Tibial nerve (tissue), 4 donors: ENCODE data around the gene GRM1. TPM values are rescaled to one million over a fixed set of nuclear protein-coding genes. Genes with fewer than 3 reads are reported as not detected.

Source experiments
- DNase-seq, 2 donors: peaks; one replicate each; pipeline ENCODE4 v3.0.0-alpha.2; 2019; ENCODE audit warnings: low spot score in 2 of 2
- H3K27ac ChIP-seq, 4 donors: fragments of 200-600 bp; sonication (generic) in 3 of 4; one replicate each; pipeline ENCODE4 v1.5.1; 2017 to 2019; ENCODE audit warnings: mild to moderate bottlenecking in 1 of 4
- H3K27me3 ChIP-seq, 2 donors: fragments of 200-600 bp; sonication (generic) in 1 of 2; one replicate each; pipeline versions ENCODE4 v1.5.1 to v1.6.0; 2017 to 2019
- H3K36me3 ChIP-seq, 3 donors: fragments of 200-600 bp; sonication (generic); one replicate each; pipeline ENCODE4 v1.5.1; 2018 to 2019
- H3K4me1 ChIP-seq, 4 donors: fragments of 200-600 bp; sonication (generic) in 3 of 4; one replicate each; pipeline ENCODE4 v1.5.1; 2017 to 2019
- H3K4me3 ChIP-seq, 4 donors: fragments of 200-600 bp; sonication (generic) in 3 of 4; one replicate each; pipeline ENCODE4 v1.5.1; 2017 to 2019; ENCODE audit warnings: mild to moderate bottlenecking in 1 of 4, moderate library complexity in 1 of 4
- H3K9me3 ChIP-seq, 4 donors: fragments of 200-600 bp; sonication (generic) in 3 of 4; one replicate each; pipeline ENCODE4 v1.5.1; 2017 to 2019
- EP300 ChIP-seq, 2 donors: sonication (generic); formaldehyde crosslinking; IDR thresholded peaks; one replicate each; pipeline ENCODE4 v1.6.1; 2017; ENCODE audit warnings: antibody characterized with exemption in 2 of 2, mild to moderate bottlenecking in 1 of 2
- POLR2A ChIP-seq, 2 donors: fragments of 450-650 bp; IDR thresholded peaks; one replicate each; pipeline ENCODE4 v1.6.1; 2017; ENCODE audit warnings: antibody characterized with exemption in 2 of 2, mild to moderate bottlenecking in 2 of 2, moderate library complexity in 2 of 2
- WGBS, 2 donors: methylation state at CpG; one replicate each; pipeline ENCODE4 v1.1.5; 2018; 5-methylcytosine and 5-hydroxymethylcytosine counted together
- total RNA-seq, 4 donors: library from RNA; depleted of rRNA; stranded (reverse); fragments of >200 nt; gene quantifications; one replicate each; pipeline ENCODE4 v1.1.0, GENCODE V29; 2016
- TF ChIP-seq, protein P1 (sequence below), 5 experiments: fragments of 200-600 bp in 3 of 5; fragments of 450-650 bp in 2 of 5; sonication (generic) in 3 of 5; IDR thresholded peaks; one replicate each; pipeline ENCODE4 v1.5.1; 2016 to 2019; ENCODE audit warnings: antibody characterized with exemption in 5 of 5, mild to moderate bottlenecking in 3 of 5, moderate library complexity in 2 of 5

GRM1 gene
- total RNA-seq, 4 donors from 2014 or later, result 0.30 to 0.63 (median 0.44) TPM; not detected in 1

DNA sequence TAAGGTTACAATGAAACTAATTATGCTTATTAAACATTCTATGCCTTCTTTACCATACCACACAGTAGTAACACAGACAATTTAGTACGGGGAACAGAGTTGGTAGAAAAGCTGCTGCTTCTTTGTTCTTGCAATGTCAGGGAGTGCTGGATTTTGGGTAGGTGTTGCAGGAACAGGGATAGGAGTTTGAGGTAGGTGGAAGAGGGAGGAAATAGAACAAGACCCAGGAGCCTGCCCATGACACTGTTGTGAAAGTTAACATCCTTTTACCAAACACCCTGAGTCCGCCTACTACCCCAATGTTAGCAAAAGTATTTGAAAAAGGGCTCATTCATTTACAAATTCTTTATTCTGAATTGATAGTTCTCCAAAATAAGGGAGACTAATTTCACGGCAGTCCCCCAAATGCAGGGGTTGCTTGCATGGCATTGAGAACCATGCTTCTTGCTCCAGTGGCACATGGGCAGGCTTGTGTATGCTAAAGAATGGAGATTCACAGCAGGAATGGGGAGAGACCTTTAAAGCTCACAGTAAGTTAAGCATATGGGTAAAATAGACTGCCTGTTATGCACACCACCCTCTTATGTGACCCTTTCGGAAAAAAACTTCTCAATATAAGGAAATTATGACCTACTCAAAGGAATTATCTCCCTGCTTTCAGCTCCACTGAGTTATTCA, 181.7 kb downstream of the GRM1 start:
- TF ChIP-seq, protein P1, sequence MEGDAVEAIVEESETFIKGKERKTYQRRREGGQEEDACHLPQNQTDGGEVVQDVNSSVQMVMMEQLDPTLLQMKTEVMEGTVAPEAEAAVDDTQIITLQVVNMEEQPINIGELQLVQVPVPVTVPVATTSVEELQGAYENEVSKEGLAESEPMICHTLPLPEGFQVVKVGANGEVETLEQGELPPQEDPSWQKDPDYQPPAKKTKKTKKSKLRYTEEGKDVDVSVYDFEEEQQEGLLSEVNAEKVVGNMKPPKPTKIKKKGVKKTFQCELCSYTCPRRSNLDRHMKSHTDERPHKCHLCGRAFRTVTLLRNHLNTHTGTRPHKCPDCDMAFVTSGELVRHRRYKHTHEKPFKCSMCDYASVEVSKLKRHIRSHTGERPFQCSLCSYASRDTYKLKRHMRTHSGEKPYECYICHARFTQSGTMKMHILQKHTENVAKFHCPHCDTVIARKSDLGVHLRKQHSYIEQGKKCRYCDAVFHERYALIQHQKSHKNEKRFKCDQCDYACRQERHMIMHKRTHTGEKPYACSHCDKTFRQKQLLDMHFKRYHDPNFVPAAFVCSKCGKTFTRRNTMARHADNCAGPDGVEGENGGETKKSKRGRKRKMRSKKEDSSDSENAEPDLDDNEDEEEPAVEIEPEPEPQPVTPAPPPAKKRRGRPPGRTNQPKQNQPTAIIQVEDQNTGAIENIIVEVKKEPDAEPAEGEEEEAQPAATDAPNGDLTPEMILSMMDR (IDR thresholded peaks at IDR 0.05), result no peak
- no peak for TF ChIP-seq EP300 (IDR thresholded peaks at IDR 0.05)
- no peak for TF ChIP-seq POLR2A (IDR thresholded peaks at IDR 0.05)
- no peak for DNase-seq

DNA sequence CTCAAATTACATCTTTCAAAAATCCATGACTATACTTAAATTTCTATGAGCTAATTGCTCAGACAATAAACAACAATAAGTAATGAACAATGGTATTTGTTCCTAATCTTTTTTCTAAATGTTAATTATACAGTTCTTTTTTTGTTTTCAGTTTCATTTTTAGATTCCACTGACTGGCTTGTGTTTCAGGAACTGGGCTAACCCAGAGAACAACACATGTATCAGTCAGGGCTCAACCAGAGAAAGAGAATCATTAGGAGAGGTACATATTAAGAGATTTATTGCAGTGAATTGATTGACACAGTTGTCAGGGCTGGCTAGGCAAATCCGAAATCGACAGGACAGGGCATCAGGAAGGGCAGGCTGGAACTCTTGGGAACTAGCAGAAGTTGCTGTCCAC, 182.8 kb downstream of the GRM1 start:
- no peak for DNase-seq
- H3K9me3 ChIP-seq, result no peaks in the 10 kb centered on the region
- 74 to 83% methylated on average over 2 of the region's 2 CpGs for WGBS, 2 donors
- H3K27ac ChIP-seq, result no peak overlapping the region
- no peak overlapping the region for H3K4me3 ChIP-seq
- H3K36me3 ChIP-seq, result no peaks in the 10 kb centered on the region
- TF ChIP-seq, protein P1 (IDR thresholded peaks at IDR 0.05), result no peak
- TF ChIP-seq POLR2A (IDR thresholded peaks at IDR 0.05) (no peak), EP300 (IDR thresholded peaks at IDR 0.05) (no peak)
- no peaks in the 10 kb centered on the region for H3K4me1 ChIP-seq
- no peaks in the 10 kb centered on the region for H3K27me3 ChIP-seq

More for the DNA sequence above, 181.7 kb downstream of the GRM1 start:
- H3K27ac ChIP-seq, result no peak overlapping the region
- H3K27me3 ChIP-seq, result no peaks in the 10 kb centered on the region
- no peaks in the 10 kb centered on the region for H3K36me3 ChIP-seq
- WGBS, 2 donors, result 83 to 86% methylated on average over 4 of the region's 4 CpGs
- H3K4me3 ChIP-seq, result no peak overlapping the region
- no peaks in the 10 kb centered on the region for H3K9me3 ChIP-seq
- H3K4me1 ChIP-seq, result no peaks in the 10 kb centered on the region

DNA sequence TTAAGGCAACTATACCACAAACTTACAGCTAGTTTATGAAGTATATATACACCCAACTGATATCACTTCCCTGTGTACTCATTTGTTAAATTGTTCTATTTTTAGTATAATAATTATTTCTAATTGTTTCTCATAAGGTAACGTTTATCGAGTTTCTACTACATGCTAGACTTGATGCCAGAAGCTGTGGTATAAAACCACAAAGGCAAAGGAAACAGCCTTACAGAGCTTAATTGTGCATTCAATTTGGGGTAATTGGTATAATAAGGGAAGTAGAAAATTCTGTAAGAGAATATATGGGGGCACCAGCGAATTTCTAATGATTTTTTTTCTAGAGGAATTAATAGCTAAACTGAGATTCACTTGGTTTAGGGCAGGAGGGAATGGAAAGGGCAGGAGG, 183.9 kb downstream of the GRM1 start:
- 65 to 67% methylated on average over 3 of the region's 3 CpGs for WGBS, 2 donors
- TF ChIP-seq POLR2A (IDR thresholded peaks at IDR 0.05), result no peak
- TF ChIP-seq, protein P1 (IDR thresholded peaks at IDR 0.05), result no peak
- TF ChIP-seq EP300 (IDR thresholded peaks at IDR 0.05), result no peak

DNA sequence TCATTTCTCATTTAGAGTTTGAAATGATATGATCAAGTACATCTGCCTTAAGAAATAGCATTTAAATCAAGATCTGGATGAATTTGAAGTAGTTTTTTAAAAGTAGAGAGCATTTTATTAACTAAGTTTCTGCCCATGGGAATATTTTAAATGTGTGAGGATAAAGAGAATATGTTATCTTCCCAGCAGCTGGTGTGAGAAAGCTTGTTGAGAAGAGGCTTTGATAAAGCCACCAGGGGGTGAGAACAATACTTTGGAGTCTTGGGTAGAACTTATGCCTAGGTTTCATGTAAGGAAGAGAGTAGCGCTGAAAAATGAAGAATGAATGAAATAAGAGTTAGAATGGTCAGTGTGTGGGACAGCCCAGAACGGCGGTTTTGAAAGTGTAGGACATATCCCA, 190.2 kb downstream of the GRM1 start:
- Histone ChIP-seq H3K27me3 (no peaks in the 10 kb centered on the region), H3K4me3 (no peak overlapping the region), H3K9me3 (no peaks in the 10 kb centered on the region), H3K27ac (no peak overlapping the region), H3K4me1 (no peaks in the 10 kb centered on the region), H3K36me3 (no peaks in the 10 kb centered on the region)
- TF ChIP-seq, protein P1 (IDR thresholded peaks at IDR 0.05), result no peak
- TF ChIP-seq EP300 (IDR thresholded peaks at IDR 0.05) (no peak), POLR2A (IDR thresholded peaks at IDR 0.05) (no peak)
- no peak for DNase-seq
- 86 to 95% methylated on average over 3 of the region's 3 CpGs for WGBS, 2 donors

More for the DNA sequence above, 183.9 kb downstream of the GRM1 start:
- Histone ChIP-seq H3K27me3 (no peaks in the 10 kb centered on the region), H3K36me3 (no peaks in the 10 kb centered on the region), H3K27ac (no peak overlapping the region), H3K9me3 (no peaks in the 10 kb centered on the region), H3K4me1 (no peaks in the 10 kb centered on the region), H3K4me3 (no peak overlapping the region)
- DNase-seq, result no peak

DNA sequence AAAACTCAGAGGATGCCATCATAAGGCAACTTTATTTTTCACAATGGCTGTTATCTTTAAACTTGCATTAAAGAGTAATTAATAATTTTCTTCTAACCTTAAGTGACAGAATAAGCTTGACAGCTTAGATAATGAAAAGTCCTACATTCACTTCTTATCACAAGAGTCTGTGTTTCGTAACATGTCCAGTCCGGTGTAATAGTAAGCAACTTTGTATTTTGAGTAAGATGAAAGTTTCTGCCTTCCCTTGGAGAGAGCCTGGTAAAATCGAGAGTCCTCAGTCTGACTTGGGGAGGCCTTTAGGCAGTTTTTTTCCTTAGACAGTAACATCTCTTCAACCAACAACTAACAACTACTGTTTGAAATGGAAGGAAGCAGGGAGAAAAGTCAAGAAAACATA, 195.6 kb downstream of the GRM1 start:
- Histone ChIP-seq H3K4me1 (no peaks in the 10 kb centered on the region), H3K36me3 (no peaks in the 10 kb centered on the region), H3K4me3 (no peak overlapping the region), H3K9me3 (no peaks in the 10 kb centered on the region), H3K27me3 (no peaks in the 10 kb centered on the region), H3K27ac (no peak overlapping the region)
- 83 to 85% methylated on average over 3 of the region's 3 CpGs for WGBS, 2 donors
- no peak for DNase-seq
- TF ChIP-seq POLR2A (IDR thresholded peaks at IDR 0.05), result no peak
- TF ChIP-seq, protein P1 (IDR thresholded peaks at IDR 0.05), result no peak
- no peak for TF ChIP-seq EP300 (IDR thresholded peaks at IDR 0.05)
